Measurements from ENCODE around the gene ZFP57.

Gene ZFP57

GRCh38 chr6:29651413-29652197 lies 29.3 kb downstream of the ZFP57 start:
- DNase-seq = peak; percentile 74

DNA sequence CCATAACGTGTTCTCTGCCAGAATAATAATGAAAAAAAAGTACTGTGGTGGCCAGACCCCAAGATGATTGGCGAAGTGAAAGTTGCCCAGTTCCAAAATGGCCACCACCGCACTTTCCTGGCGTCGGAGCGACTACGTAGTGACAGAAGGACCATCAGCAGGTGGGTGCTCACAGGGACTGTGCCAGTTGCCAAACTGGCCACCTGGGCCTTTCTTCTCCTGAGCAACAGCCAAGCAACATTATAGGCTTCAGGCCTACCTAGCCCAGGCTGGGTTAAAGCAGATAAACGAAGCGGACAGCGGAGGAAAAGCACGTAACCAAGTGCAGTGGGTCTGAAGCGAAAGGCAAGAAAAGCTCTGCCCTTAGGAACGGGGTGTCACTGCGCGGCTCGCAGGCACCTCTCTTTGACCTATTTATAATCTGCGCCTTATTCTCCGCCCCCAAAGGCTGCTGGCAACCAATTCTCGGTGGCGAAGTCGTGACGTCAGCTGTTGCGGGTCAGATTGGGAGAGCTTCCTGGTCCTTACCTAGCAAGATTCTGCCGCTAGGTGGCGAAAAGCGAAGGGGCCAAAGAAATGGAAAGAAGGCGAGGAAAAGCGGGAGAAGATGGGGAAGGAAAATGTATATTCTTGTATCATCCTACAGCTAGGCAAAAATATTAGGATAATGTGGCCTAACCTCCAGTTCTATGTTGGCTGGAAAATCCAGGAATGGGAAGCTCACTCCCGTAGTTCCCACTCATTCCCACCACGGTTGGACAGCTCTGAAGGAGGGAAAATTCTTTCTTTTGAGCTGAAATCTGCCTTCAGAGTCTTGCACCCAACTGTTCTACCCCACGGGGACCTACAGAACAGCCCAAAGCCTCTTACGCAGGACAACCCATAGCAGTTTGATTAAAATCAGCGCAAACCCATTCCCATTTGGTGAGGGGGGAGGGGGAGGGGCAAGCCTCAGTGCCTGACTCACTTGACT lies 31.0 kb downstream of the ZFP57 start:
- peak; percentile 99 for DNase-seq

GRCh38 chr6:29647927-29648642 lies 32.9 kb downstream of the ZFP57 start:
- DNase-seq = peak; percentile 82

GRCh38 chr6:29641430-29642148 lies 39.4 kb downstream of the ZFP57 start:
- peak; percentile 40 for DNase-seq

- DNase-seq = no peak
These were observed 43.7 kb downstream of the ZFP57 start for GRCh38 chr6:29637247-29637646.

DNA sequence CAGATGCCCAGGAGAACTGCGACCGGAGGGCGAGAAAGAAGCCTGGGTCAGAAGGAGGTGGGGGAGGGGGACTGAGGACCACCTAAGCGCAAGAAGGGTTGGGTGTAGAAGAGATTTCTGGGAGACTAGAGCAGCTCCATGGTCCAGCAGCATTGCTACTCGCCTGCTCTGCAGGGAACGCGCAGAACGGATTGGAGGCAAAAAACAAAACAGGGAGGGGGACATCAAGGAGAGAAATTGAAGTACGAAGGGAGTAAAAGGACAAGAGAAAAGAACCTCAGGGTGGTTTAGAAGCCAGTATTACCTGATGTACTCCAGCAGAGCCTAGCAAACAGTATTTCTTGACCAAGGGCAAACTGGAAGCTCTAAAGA lies 47.4 kb downstream of the ZFP57 start:
- peak; percentile 68 for DNase-seq

DNA sequence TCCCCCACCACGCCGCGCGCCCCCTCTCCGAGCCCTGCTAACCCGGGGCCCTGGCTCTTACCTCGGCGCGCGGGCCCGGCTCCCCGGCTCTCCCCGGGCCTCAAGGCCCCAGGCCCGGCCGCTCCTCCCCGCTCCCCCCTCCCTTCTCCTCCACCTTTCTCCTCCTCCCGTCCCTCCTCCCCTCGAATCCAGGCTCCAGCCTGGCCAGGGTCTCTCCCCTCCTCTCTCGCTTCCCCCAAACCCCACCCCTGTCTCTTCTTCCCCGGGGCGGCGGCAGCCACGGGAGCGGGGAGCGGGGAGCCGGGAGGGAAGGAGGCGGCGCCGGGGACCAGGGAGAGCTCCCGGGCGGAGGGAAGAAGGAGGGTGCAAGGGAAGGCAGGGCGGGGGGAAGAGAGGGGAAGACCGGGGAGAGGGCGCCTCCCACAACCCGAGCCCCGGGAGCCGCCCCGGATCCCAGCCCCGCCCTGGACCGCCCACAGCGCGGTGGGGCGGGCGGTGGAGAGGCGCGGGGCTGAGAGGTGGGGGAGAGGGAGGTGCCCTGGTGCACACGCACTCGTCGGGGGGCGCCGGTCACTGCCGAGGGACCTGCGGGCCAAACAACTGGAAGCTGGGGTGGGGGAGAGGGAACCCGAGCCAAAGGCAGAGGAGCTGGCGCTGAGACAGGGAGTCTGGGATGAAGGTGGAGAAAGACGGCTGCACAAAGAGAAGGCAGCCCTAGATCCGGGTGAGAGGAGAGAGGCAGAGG lies 48.0 kb downstream of the ZFP57 start, which contains the start of gene GABBR1:
TSS of gene GABBR1 (minus strand) at position 395 of the 745 bp plus-strand sequence. CDS start 798 bp downstream, outside the sequence.
- peak; percentile 95 for DNase-seq

DNA sequence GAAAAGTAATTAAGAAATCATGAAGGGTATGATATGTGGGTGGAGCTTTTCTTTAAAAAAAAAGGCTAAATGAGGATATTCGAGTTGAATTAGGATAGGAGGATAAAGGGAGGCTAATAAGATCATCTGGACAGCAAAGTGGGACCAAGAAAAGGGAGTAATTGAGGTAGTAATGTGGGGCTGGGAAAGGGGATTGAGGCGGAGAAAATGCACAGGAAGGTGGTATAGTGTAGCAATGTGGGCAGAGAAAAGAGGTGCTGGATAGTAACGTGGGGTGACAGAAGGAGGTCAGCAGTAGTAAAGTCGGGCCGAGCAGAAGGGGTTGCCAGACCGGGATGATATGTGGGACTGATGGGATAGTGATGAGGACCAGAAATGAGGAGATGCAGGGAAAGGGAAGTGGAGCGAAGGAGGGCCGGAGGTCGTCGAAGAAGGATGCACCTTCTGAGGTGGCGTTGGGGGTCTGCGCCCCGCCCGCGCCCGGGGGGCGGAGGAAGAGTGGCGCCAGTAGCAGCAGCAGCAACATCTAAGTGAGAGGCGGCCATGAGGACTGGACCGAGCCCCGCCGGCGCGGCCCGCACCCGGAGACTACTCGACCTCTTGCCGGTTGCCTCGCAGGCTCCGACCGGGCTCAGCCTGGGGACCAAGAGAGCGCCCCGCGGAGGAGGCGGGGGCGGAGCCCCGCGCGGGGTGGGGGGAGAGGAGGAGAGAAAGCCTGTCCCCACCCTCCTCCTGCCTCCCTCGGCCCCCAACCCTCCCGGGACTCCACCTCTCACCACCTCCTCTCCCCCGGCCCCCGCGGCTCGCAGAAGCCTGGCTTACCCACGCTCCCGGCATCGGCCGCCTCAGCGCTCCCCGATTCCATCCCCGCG lies 48.9 kb downstream of the ZFP57 start:
- DNase-seq = peak; percentile 74

DNA sequence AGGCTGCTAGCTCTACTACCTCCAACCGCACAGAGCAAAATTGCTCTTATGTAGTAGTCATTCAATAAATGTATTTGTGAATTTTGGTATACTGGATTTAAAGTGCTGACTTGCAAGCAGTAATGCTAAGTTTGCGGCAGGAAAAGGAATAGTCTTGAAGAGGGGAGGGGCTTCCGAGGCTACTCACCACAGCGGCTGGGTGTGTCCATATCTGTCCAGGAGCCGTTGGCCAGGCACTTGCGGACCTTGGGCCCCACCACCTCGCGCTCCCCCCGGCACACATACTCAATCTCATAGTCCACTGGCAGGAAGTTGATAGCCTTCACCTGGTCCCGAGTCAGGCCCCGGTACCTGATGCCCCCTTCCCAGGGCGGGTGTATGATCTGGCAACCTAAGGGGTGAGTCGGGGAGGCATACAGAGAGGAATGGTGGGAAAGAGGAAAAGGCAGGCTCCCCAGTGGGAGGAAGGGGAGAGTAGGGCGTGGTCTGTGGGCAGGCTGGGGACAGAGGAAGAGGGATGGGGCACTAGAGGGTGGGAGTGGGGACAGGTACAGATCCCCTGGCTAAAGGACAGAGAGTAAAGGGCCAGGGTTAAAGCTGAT lies 49.6 kb downstream of the ZFP57 start:
- no peak for DNase-seq

DNA sequence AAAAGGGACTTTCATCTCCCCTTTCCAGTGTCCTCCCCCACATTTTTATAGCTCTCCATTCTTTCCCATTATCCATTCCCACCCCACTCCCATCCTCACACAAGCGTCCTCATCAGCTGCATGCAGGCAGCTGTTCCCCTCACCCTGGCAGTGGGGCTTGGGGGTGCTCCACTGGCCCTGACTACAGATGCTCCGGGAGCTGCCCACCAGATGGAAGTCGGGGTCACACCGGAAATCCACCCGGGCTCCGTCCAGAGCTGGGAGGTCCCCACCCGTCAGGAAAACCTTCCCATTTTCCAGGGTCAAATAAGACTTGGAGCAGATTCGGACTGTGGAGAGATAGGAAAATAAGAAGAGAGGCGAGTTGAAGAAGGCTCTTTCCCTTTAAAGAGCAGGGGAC lies 50.6 kb downstream of the ZFP57 start:
- no peak for DNase-seq

GRCh38 chr6:29629571-29629970 lies 51.4 kb downstream of the ZFP57 start:
- no peak for DNase-seq

DNA sequence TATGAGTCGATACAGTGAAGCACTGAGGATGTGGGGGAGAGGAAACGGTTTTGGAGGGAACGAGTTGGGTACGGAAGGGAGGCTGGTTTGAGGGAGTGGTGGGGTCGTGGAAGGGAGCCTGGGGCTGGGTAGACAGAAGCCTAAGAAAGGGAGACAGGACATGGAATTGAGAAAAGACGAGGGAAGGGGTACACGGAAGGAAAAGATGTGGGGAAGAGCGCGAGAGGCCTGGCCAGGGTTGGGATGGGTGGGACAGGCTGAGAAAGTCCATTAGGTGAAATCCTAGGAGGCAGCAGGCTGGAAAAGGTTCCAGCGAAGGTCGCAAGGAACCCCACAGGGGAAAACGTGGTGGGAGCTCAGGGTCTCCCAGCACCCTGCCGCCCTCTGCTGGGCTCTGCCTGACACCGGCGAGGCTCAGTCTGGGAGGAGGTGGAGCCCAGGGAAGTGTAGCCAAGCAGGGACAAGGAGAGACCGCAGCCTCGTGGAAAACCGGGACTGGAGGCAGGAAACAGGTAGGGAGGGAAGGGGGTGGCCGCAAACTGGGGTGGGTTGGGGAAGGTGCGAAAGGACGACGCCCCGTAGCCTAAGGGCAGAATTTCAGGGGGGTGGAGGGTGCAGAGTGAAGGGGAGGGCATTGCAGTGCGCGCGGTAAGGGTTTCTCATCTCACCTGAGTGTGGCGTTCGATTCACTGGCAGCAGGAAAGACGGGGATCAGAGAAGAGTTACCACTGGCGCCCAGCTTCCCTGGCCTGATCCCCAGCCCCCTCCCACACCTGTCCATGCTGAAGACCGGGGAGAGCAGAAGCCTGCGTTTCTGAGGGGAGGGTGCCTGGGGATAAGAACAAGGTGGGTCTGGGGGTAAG lies 52.3 kb downstream of the ZFP57 start:
- DNase-seq = peak; percentile 94

- peak; percentile 90 for DNase-seq
These were observed 53.1 kb downstream of the ZFP57 start for GRCh38 chr6:29627755-29628418.

GRCh38 chr6:29626948-29627754 lies 53.8 kb downstream of the ZFP57 start:
- no peak for DNase-seq

GRCh38 chr6:29625337-29625930 lies 55.5 kb downstream of the ZFP57 start:
- DNase-seq = no peak

GRCh38 chr6:29624520-29624961 lies 56.4 kb downstream of the ZFP57 start:
- DNase-seq = no peak

Measured in DMS53 (cell line).